ENCODE results near the gene SPHK2.

- TF ChIP-seq POLR2A (IDR thresholded peaks at IDR 0.05) (no peak), CTCF (IDR thresholded peaks at IDR 0.05) (no peak), EP300 (IDR thresholded peaks at IDR 0.05) (no peak)
Measured at GRCh38 chr19:48663667-48664066, 44.4 kb downstream of the SPHK2 start.
